Measurements from ENCODE around the gene LTA4H. TPM values are rescaled to one million over a fixed set of nuclear protein-coding genes. Genes with fewer than 3 reads are reported as not detected.

LTA4H gene
- total RNA-seq, 1 donor from 2014 or later: 98.9 TPM

- Mint-ChIP-seq H3K27ac (no peak overlapping the region), H3K27me3 (peaks cover 3% of the 10 kb centered on the region), H3K36me3 (ENCODE audit: insufficient read depth) (no peaks in the 10 kb centered on the region), H3K4me1 (ENCODE audit: low read depth) (no peaks in the 10 kb centered on the region), H3K4me3 (ENCODE audit: low read depth) (no peak overlapping the region), H3K9me3 (ENCODE audit: low read depth) (no peaks in the 10 kb centered on the region)
- DNase-seq (ENCODE audit: low spot score, unreplicated experiment): no peak
- TF ChIP-seq CTCF (IDR thresholded peaks at IDR 0.05; ENCODE audit: unreplicated experiment): no peak
Observed at GRCh38 chr12:96078231-96079135, 43.1 kb upstream of the LTA4H start.

- no peak for TF ChIP-seq CTCF (IDR thresholded peaks at IDR 0.05; ENCODE audit: unreplicated experiment)
- Mint-ChIP-seq H3K4me3 (ENCODE audit: low read depth) (no peak overlapping the region), H3K9me3 (ENCODE audit: low read depth) (no peaks in the 10 kb centered on the region), H3K4me1 (ENCODE audit: low read depth) (no peaks in the 10 kb centered on the region), H3K27ac (no peak overlapping the region), H3K36me3 (ENCODE audit: insufficient read depth) (no peaks in the 10 kb centered on the region), H3K27me3 (peaks cover 4% of the 10 kb centered on the region)
- DNase-seq (ENCODE audit: low spot score, unreplicated experiment): no peak
Observed at GRCh38 chr12:96077081-96077480, 41.7 kb upstream of the LTA4H start.

- Mint-ChIP-seq H3K4me1 (ENCODE audit: low read depth) (no peaks in the 10 kb centered on the region), H3K9me3 (ENCODE audit: low read depth) (no peaks in the 10 kb centered on the region), H3K27me3 (peaks cover 4% of the 10 kb centered on the region), H3K36me3 (ENCODE audit: insufficient read depth) (no peaks in the 10 kb centered on the region), H3K4me3 (ENCODE audit: low read depth) (no peak overlapping the region), H3K27ac (no peak overlapping the region)
- TF ChIP-seq CTCF (IDR thresholded peaks at IDR 0.05; ENCODE audit: unreplicated experiment): no peak
- no peak for DNase-seq (ENCODE audit: low spot score, unreplicated experiment)
Observed at GRCh38 chr12:96075560-96075959, 40.2 kb upstream of the LTA4H start.

GRCh38 chr12:96073346-96074330, 38.3 kb upstream of the LTA4H start:
- TF ChIP-seq CTCF (IDR thresholded peaks at IDR 0.05; ENCODE audit: unreplicated experiment): no peak
- H3K27me3 Mint-ChIP-seq: peaks cover 4% of the 10 kb centered on the region
- H3K9me3 Mint-ChIP-seq (ENCODE audit: low read depth): no peaks in the 10 kb centered on the region
- no peak overlapping the region for H3K27ac Mint-ChIP-seq
- H3K36me3 Mint-ChIP-seq (ENCODE audit: insufficient read depth): no peaks in the 10 kb centered on the region
- H3K4me3 Mint-ChIP-seq (ENCODE audit: low read depth): no peak overlapping the region
- DNase-seq (ENCODE audit: low spot score, unreplicated experiment): no peak
- no peaks in the 10 kb centered on the region for H3K4me1 Mint-ChIP-seq (ENCODE audit: low read depth)

GRCh38 chr12:96070670-96071279, 35.4 kb upstream of the LTA4H start:
- TF ChIP-seq CTCF (IDR thresholded peaks at IDR 0.05; ENCODE audit: unreplicated experiment): no peak
- no peak for DNase-seq (ENCODE audit: low spot score, unreplicated experiment)
- Mint-ChIP-seq H3K9me3 (ENCODE audit: low read depth) (no peaks in the 10 kb centered on the region), H3K4me1 (ENCODE audit: low read depth) (no peaks in the 10 kb centered on the region), H3K27ac (no peak overlapping the region), H3K36me3 (ENCODE audit: insufficient read depth) (no peaks in the 10 kb centered on the region), H3K4me3 (ENCODE audit: low read depth) (no peak overlapping the region), H3K27me3 (peaks cover 4% of the 10 kb centered on the region)

Measured in progenitor cell of endocrine pancreas (in vitro differentiated cells).